HepG2 (cell line): Measurements from ENCODE around the gene ATP2A3. TPM values are rescaled to one million over a fixed set of nuclear protein-coding genes. Genes with fewer than 3 reads are reported as not detected.
A peak's percentile ranks its signal among the peaks of the same experiment; 100 is the strongest.

Source experiments
- ATAC-seq: fragments of 200-7000 bp; cut with Tn5 transposase; 3 replicates; pipeline ENCODE4 v1.9.1; 2020; ENCODE audit warnings: mild to moderate bottlenecking, moderate library complexity
- BruUV-seq: library from RNA; stranded (reverse); fragments of 400-500 nt; replicated peaks from 2 replicates; lab custom pipeline; 2021; lab: Mats Ljungman, UMichigan
- CTCF ChIA-PET: fragments of 300-600 bp; formaldehyde crosslinking; extraction: SDS; loops from one replicate; lab custom pipeline; 2021; ENCODE audit warnings: low total read pairs, inconsistent platforms, low intra/inter-chr PET ratio; lab: Yijun Ruan, JAX
- POLR2A ChIA-PET: fragments of 350-600 bp; sonication (Branson Sonifier 250); formaldehyde crosslinking; loops from one replicate; lab custom pipeline; 2020; ENCODE audit warnings: antibody characterized with exemption, inconsistent platforms; lab: Yijun Ruan, JAX
- DNase-seq: peaks from one replicate; pipeline ENCODE4 v3.0.0-alpha.2; 2015; ENCODE audit warnings: low spot score
- FAIRE-seq: peaks from 3 replicates; lab custom pipeline; 2011; peaks lifted over from hg19 to GRCh38; lab: Jason Lieb, UNC
- H2AFZ ChIP-seq: one replicate; pipeline ENCODE4 v1.6.1; 2011; ENCODE audit warnings: low read length, inconsistent platforms
- H3K27ac ChIP-seq: fragments of 300-600 bp; 3 replicates; pipeline ENCODE4 v1.8.0; 2011; ENCODE audit warnings: mixed run types, mild to moderate bottlenecking, mixed read lengths, low read length, inconsistent platforms; ENCODE audit not compliant: insufficient read depth; ENCODE audit errors: extremely low read length
- H3K27me3 ChIP-seq, 2 experiments: fragments of 200-600 bp in 1 of 2; 2 replicates in 1 of 2; 3 replicates in 1 of 2; pipeline versions ENCODE4 v1.6.0 to v1.8.0; 2011; ENCODE audit warnings: low read length in 2 of 2, mild to moderate bottlenecking in 2 of 2, moderate library complexity in 2 of 2, inconsistent platforms in 1 of 2; ENCODE audit not compliant: insufficient read depth in 2 of 2, control insufficient read depth in 1 of 2
- H3K36me3 ChIP-seq, 2 experiments: fragments of 200-600 bp in 1 of 2; replicated peaks in 1 of 2; 2 replicates in 1 of 2; 3 replicates in 1 of 2; pipeline versions ENCODE4 v1.5.1 to v1.8.0; 2011; ENCODE audit warnings: low read length in 2 of 2, inconsistent platforms in 1 of 2; ENCODE audit not compliant: insufficient read depth in 2 of 2, control insufficient read depth in 1 of 2
- H3K4me1 ChIP-seq: 2 replicates; pipeline ENCODE4 v1.5.1; 2012; ENCODE audit warnings: low read length, inconsistent platforms; ENCODE audit not compliant: insufficient read depth
- H3K4me2 ChIP-seq: 2 replicates; pipeline ENCODE4 v1.6.0; 2011; ENCODE audit warnings: low read depth, low read length, inconsistent platforms
- H3K4me3 ChIP-seq, 3 experiments: fragments of 200-600 bp in 1 of 3; sonication (generic), shearing (Covaris generic) in 1 of 3; replicated peaks in 1 of 3; 2 replicates each; pipeline ENCODE4 v1.5.1; 2011 to 2016; ENCODE audit warnings: low read length in 3 of 3, inconsistent platforms in 2 of 3, low read depth in 2 of 3, mild to moderate bottlenecking in 2 of 3, control low read depth in 1 of 3, mixed read lengths in 1 of 3; ENCODE audit not compliant: insufficient read depth in 1 of 3
- H3K79me2 ChIP-seq: one replicate; pipeline ENCODE4 v1.6.1; 2011; ENCODE audit warnings: low read length, inconsistent platforms; ENCODE audit not compliant: insufficient read depth
- H3K9ac ChIP-seq: 2 replicates; pipeline ENCODE4 v1.6.0; 2011; ENCODE audit warnings: mild to moderate bottlenecking, low read depth, low read length, inconsistent platforms; ENCODE audit not compliant: insufficient read depth
- H3K9me3 ChIP-seq: 2 replicates; pipeline ENCODE4 v1.5.1; 2012; ENCODE audit warnings: mild to moderate bottlenecking, low read length
- H4K20me1 ChIP-seq: 2 replicates; pipeline ENCODE4 v1.6.0; 2011; ENCODE audit warnings: inconsistent platforms, mild to moderate bottlenecking, low read length, moderate library complexity; ENCODE audit not compliant: insufficient read depth
- FIP1L1 ChIP-seq: fragments of 200-400 bp; formaldehyde crosslinking; IDR thresholded peaks from 2 replicates; pipeline ENCODE4 v1.6.1; 2018; ENCODE audit warnings: low read depth, mild to moderate bottlenecking, low read length, moderate library complexity, borderline replicate concordance; ENCODE audit not compliant: insufficient read depth
- FOSL2 ChIP-seq: sonication (generic); formaldehyde crosslinking; IDR thresholded peaks from 2 replicates; pipeline ENCODE4 v1.4.0; 2020; ENCODE audit warnings: missing genetic modification reagents
- GATAD2A ChIP-seq: IDR thresholded peaks from 2 replicates; pipeline ENCODE4 v1.6.1; 2016
- NFKBIZ ChIP-seq: IDR thresholded peaks from 2 replicates; pipeline ENCODE4 v1.6.1; 2018; ENCODE audit warnings: missing genetic modification reagents, missing compliant biosample characterization
- NR2C2 ChIP-seq: sonication (generic); formaldehyde crosslinking; IDR thresholded peaks from 2 replicates; pipeline ENCODE4 v1.4.0; 2020; ENCODE audit warnings: missing genetic modification reagents, mild to moderate bottlenecking, moderate library complexity, borderline replicate concordance
- RFXAP ChIP-seq: sonication (generic); formaldehyde crosslinking; IDR thresholded peaks from 2 replicates; pipeline ENCODE4 v1.4.0; 2020; ENCODE audit warnings: missing genetic modification reagents, borderline replicate concordance
- SALL1 ChIP-seq: sonication (generic); formaldehyde crosslinking; IDR thresholded peaks from 2 replicates; pipeline ENCODE4 v1.8.0; 2022; ENCODE audit warnings: mild to moderate bottlenecking, missing genetic modification reagents
- ZFY ChIP-seq: sonication (generic); formaldehyde crosslinking; IDR thresholded peaks from 2 replicates; pipeline ENCODE4 v1.4.0; 2020; ENCODE audit warnings: missing genetic modification reagents
- ZNF253 ChIP-seq: sonication (generic); formaldehyde crosslinking; IDR thresholded peaks from 2 replicates; pipeline ENCODE4 v1.8.0; 2022; ENCODE audit warnings: mild to moderate bottlenecking, missing genetic modification reagents, borderline replicate concordance
- ZNF614 ChIP-seq: IDR thresholded peaks from 2 replicates; pipeline ENCODE4 v1.6.1; 2018; ENCODE audit warnings: missing biosample characterization, missing genetic modification reagents, inconsistent platforms, borderline replicate concordance
- ZNF670 ChIP-seq: sonication (generic); formaldehyde crosslinking; IDR thresholded peaks from 2 replicates; pipeline ENCODE4 v1.8.0; 2022; ENCODE audit warnings: mild to moderate bottlenecking, missing genetic modification reagents, borderline replicate concordance
- WGBS: methylation state at CpG from one replicate; pipeline ENCODE4 v1.1.6; 2017; ENCODE audit warnings: low lambda C conversion rate; 5-methylcytosine and 5-hydroxymethylcytosine counted together
- in situ Hi-C: cut with HindIII; loops from 2 replicates; pipeline ENCODE4 v1.10.0; 2017; ENCODE audit warnings: low pct_unique_long_range_greater_than_20kb; ENCODE audit not compliant: extremely low pct_ligation_motif_present
- intact Hi-C: fragments of 100-400 bp; cut with micrococcal nuclease; formaldehyde crosslinking; loops from one replicate; pipeline ENCODE4 v1.10.0; 2022; ENCODE audit not compliant: unreplicated experiment
- polyA plus RNA-seq, 8 experiments: library from polyadenylated mRNA; depleted of rRNA in 3 of 8; stranded (reverse) in 7 of 8; unstranded in 1 of 8; fragments of >200 nt; fragmentation: Illumina TruSeq in 4 of 8; extraction: Trizol in 4 of 8; gene quantifications; 2 replicates each; pipeline versions ENCODE4 v1.2.1 to v1.2.3, GENCODE V29; 2011 to 2016; ENCODE audit warnings: low read depth in 4 of 8, missing spikeins in 1 of 8, mixed read lengths in 1 of 8; ENCODE audit not compliant: insufficient read depth in 1 of 8
- total RNA-seq, 5 experiments: library from RNA; depleted of rRNA; stranded (reverse); fragments of >200 nt; fragmentation: Illumina TruSeq; extraction: Trizol; gene quantifications; 2 replicates each; pipeline ENCODE4 v1.2.3, GENCODE V29; 2016; ENCODE audit warnings: low read depth in 1 of 5
- TF ChIP-seq, protein P1 (sequence below): sonication (generic); formaldehyde crosslinking; IDR thresholded peaks from 2 replicates; pipeline ENCODE4 v1.4.0; 2020; ENCODE audit warnings: missing genetic modification reagents
- TF ChIP-seq, protein P2 (sequence below): sonication (generic); formaldehyde crosslinking; IDR thresholded peaks from 2 replicates; pipeline ENCODE4 v1.4.0; 2020; ENCODE audit warnings: missing genetic modification reagents, borderline replicate concordance
- TF ChIP-seq, protein P3 (sequence below): sonication (generic); formaldehyde crosslinking; IDR thresholded peaks from 2 replicates; pipeline ENCODE4 v1.5.1; 2020; ENCODE audit warnings: mild to moderate bottlenecking, missing genetic modification reagents

Gene ATP2A3
- total and polyA plus RNA-seq, 2 of the 13 experiments (the other 11 are each of a cell fraction or from before 2014, with no cell fraction given), result 0.07 TPM; not detected in 1

DNA sequence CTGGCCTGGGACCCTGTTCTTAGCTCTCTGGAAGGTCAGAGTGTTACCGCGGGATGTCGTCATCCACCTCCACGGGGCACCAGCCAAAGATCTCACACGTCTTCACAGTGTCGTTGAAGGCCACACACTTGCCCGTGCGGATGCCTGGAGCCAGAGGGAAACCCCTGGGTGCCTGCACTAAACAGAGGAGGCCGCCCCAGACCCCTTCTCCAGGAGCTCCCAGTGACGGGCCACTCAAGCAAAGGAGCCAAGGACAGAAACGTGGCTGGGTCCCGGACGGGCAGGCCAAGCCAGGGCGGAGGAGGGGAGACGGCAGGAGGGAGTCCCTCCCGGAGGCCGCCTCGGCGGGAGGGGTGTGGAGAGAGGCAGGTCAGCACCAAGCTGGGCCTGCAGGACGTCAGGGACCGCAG lies 60.4 kb downstream of the ATP2A3 start:
- WGBS, result 1% methylated on average over 15 of the region's 21 CpGs
- ATAC-seq, result peak; percentile 63
- no peak for DNase-seq
- ChIA-PET POLR2A (interaction anchor here (0.8 to 3.9 kb wide), 7 partner anchors 9 to 240 kb away, joined by 3 to 47 read pairs (median 5); partner anchors contain the start of genes CAMKK1, CYB5D2, NCBP3 and P2RX1), CTCF (no interaction called here)
- BruUV-seq, result no TSS peak
- H3K79me2 ChIP-seq, result no peaks in the 10 kb centered on the region
- peak overlapping the region; percentile 38 to 67 (median 40) for H3K4me3 ChIP-seq
- H2AFZ ChIP-seq, result no peak overlapping the region
- FAIRE-seq, result no peak
- H3K27ac ChIP-seq, result no peak overlapping the region
- H3K27me3 ChIP-seq, result peaks cover 7 to 26% of the 10 kb centered on the region in 2 experiments
- no peaks in the 10 kb centered on the region for H3K36me3 ChIP-seq
- H4K20me1 ChIP-seq, result no peaks in the 10 kb centered on the region
- in situ Hi-C loops (loop anchor here (10.0 kb wide), 1 partner anchor 169 kb away; no protein-coding TSS in a partner anchor), intact Hi-C loops (loop anchor here (10.0 kb wide), 1 partner anchor 169 kb away; no protein-coding TSS in a partner anchor)
- H3K9me3 ChIP-seq, result no peaks in the 10 kb centered on the region
- H3K4me2 ChIP-seq, result peak overlapping the region; percentile 77
- peak overlapping the region; percentile 44; the same call in 1 of the 2 replicates for H3K9ac ChIP-seq
- peaks cover 16% of the 10 kb centered on the region for H3K4me1 ChIP-seq
- no peak for TF ChIP-seq RFXAP (CRISPR knock-in tag)
- TF ChIP-seq GATAD2A (CRISPR knock-in tag), result peak; percentile 10; the same call in 1 of the 2 replicates
- no peak for TF ChIP-seq NFKBIZ (CRISPR knock-in tag)
- no peak for TF ChIP-seq FIP1L1
- peak; percentile 46; the same call in 1 of the 2 replicates for TF ChIP-seq NR2C2 (CRISPR knock-in tag)
- peak; percentile 35 for TF ChIP-seq ZFY
- TF ChIP-seq, protein P1, sequence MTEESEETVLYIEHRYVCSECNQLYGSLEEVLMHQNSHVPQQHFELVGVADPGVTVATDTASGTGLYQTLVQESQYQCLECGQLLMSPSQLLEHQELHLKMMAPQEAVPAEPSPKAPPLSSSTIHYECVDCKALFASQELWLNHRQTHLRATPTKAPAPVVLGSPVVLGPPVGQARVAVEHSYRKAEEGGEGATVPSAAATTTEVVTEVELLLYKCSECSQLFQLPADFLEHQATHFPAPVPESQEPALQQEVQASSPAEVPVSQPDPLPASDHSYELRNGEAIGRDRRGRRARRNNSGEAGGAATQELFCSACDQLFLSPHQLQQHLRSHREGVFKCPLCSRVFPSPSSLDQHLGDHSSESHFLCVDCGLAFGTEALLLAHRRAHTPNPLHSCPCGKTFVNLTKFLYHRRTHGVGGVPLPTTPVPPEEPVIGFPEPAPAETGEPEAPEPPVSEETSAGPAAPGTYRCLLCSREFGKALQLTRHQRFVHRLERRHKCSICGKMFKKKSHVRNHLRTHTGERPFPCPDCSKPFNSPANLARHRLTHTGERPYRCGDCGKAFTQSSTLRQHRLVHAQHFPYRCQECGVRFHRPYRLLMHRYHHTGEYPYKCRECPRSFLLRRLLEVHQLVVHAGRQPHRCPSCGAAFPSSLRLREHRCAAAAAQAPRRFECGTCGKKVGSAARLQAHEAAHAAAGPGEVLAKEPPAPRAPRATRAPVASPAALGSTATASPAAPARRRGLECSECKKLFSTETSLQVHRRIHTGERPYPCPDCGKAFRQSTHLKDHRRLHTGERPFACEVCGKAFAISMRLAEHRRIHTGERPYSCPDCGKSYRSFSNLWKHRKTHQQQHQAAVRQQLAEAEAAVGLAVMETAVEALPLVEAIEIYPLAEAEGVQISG, result 0 out of 2 replicates have a peak, but pooled peaks have one; percentile 13
- TF ChIP-seq SALL1, result peak; percentile 54; the same call in 1 of the 2 replicates
- TF ChIP-seq ZNF670 (CRISPR knock-in tag), result no peak
- TF ChIP-seq, protein P2, sequence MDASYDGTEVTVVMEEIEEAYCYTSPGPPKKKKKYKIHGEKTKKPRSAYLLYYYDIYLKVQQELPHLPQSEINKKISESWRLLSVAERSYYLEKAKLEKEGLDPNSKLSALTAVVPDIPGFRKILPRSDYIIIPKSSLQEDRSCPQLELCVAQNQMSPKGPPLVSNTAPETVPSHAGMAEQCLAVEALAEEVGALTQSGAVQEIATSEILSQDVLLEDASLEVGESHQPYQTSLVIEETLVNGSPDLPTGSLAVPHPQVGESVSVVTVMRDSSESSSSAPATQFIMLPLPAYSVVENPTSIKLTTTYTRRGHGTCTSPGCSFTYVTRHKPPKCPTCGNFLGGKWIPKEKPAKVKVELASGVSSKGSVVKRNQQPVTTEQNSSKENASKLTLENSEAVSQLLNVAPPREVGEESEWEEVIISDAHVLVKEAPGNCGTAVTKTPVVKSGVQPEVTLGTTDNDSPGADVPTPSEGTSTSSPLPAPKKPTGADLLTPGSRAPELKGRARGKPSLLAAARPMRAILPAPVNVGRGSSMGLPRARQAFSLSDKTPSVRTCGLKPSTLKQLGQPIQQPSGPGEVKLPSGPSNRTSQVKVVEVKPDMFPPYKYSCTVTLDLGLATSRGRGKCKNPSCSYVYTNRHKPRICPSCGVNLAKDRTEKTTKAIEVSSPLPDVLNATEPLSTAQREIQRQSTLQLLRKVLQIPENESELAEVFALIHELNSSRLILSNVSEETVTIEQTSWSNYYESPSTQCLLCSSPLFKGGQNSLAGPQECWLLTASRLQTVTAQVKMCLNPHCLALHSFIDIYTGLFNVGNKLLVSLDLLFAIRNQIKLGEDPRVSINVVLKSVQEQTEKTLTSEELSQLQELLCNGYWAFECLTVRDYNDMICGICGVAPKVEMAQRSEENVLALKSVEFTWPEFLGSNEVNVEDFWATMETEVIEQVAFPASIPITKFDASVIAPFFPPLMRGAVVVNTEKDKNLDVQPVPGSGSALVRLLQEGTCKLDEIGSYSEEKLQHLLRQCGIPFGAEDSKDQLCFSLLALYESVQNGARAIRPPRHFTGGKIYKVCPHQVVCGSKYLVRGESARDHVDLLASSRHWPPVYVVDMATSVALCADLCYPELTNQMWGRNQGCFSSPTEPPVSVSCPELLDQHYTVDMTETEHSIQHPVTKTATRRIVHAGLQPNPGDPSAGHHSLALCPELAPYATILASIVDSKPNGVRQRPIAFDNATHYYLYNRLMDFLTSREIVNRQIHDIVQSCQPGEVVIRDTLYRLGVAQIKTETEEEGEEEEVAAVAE (CRISPR knock-in tag), result no peak
- no peak for TF ChIP-seq ZNF614 (CRISPR knock-in tag)
- TF ChIP-seq FOSL2, result 0 out of 2 replicates have a peak, but pooled peaks have one; percentile 7
- TF ChIP-seq, protein P3, sequence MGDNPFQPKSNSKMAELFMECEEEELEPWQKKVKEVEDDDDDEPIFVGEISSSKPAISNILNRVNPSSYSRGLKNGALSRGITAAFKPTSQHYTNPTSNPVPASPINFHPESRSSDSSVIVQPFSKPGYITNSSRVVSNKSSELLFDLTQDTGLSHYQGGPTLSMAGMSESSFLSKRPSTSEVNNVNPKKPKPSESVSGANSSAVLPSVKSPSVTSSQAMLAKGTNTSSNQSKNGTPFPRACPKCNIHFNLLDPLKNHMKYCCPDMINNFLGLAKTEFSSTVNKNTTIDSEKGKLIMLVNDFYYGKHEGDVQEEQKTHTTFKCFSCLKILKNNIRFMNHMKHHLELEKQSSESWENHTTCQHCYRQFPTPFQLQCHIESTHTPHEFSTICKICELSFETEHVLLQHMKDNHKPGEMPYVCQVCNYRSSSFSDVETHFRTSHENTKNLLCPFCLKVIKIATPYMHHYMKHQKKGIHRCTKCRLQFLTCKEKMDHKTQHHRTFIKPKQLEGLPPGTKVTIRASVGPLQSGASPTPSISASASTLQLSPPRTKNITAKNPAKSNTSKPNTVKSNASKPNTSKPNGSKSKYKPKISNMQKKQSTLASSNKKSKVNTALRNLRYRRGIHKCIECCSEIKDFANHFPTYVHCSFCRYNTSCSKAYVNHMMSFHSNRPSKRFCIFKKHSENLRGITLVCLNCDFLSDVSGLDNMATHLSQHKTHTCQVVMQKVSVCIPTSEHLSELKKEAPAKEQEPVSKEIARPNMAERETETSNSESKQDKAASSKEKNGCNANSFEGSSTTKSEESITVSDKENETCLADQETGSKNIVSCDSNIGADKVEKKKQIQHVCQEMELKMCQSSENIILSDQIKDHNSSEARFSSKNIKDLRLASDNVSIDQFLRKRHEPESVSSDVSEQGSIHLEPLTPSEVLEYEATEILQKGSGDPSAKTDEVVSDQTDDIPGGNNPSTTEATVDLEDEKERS (CRISPR knock-in tag), result no peak
- TF ChIP-seq ZNF253, result no peak
